ENCODE measurements around the gene YARS1.

The YARS1 gene

GRCh38 chr1:32817159-32817814, at the start of gene YARS1, which contains the start of gene S100PBP:
Gene YARS1 (minus strand): TSS chr1:32817358. CDS start chr1:32817244, 114 bp downstream.
Gene S100PBP (plus strand): TSS chr1:32817653. CDS start chr1:32826100, 8,447 bp downstream.
- peak; percentile 90 for DNase-seq (ENCODE audit: low read depth)

- no peak for DNase-seq (ENCODE audit: low read depth)
Observed at GRCh38 chr1:32865639-32866405, 48.7 kb upstream of the YARS1 start.

GRCh38 chr1:32864375-32865019, 47.3 kb upstream of the YARS1 start:
- no peak for DNase-seq (ENCODE audit: low read depth)

GRCh38 chr1:32863881-32864245, 46.7 kb upstream of the YARS1 start:
- DNase-seq (ENCODE audit: low read depth) = no peak

GRCh38 chr1:32863218-32863880, 46.2 kb upstream of the YARS1 start:
- DNase-seq (ENCODE audit: low read depth) = no peak

- no peak for DNase-seq (ENCODE audit: low read depth)
Observed at GRCh38 chr1:32861904-32862695, 44.9 kb upstream of the YARS1 start.

- DNase-seq (ENCODE audit: low read depth) = no peak
Observed at GRCh38 chr1:32860566-32860965, 43.4 kb upstream of the YARS1 start.

GRCh38 chr1:32859915-32860314, 42.8 kb upstream of the YARS1 start:
- DNase-seq (ENCODE audit: low read depth) = no peak

GRCh38 chr1:32858791-32859190, 41.6 kb upstream of the YARS1 start:
- DNase-seq (ENCODE audit: low read depth) = no peak

- DNase-seq (ENCODE audit: low read depth) = no peak
Observed at GRCh38 chr1:32858136-32858535, 41.0 kb upstream of the YARS1 start.

GRCh38 chr1:32855861-32856617, 38.9 kb upstream of the YARS1 start:
- no peak for DNase-seq (ENCODE audit: low read depth)

GRCh38 chr1:32848354-32849063, 31.4 kb upstream of the YARS1 start:
- DNase-seq (ENCODE audit: low read depth) = no peak

GRCh38 chr1:32831878-32832277, 14.7 kb upstream of the YARS1 start:
- no peak for DNase-seq (ENCODE audit: low read depth)

- no peak for DNase-seq (ENCODE audit: low read depth)
Observed at GRCh38 chr1:32830092-32830852, 13.1 kb upstream of the YARS1 start.

- no peak for DNase-seq (ENCODE audit: low read depth)
Observed at GRCh38 chr1:32828341-32828740, 11.2 kb upstream of the YARS1 start.

GRCh38 chr1:32825181-32825580, 8.0 kb upstream of the YARS1 start:
- no peak for DNase-seq (ENCODE audit: low read depth)

- DNase-seq (ENCODE audit: low read depth) = no peak
Observed at GRCh38 chr1:32818804-32819541, 1.8 kb upstream of the YARS1 start.
